Measurements from ENCODE around the gene RPL38.

The RPL38 gene

DNA sequence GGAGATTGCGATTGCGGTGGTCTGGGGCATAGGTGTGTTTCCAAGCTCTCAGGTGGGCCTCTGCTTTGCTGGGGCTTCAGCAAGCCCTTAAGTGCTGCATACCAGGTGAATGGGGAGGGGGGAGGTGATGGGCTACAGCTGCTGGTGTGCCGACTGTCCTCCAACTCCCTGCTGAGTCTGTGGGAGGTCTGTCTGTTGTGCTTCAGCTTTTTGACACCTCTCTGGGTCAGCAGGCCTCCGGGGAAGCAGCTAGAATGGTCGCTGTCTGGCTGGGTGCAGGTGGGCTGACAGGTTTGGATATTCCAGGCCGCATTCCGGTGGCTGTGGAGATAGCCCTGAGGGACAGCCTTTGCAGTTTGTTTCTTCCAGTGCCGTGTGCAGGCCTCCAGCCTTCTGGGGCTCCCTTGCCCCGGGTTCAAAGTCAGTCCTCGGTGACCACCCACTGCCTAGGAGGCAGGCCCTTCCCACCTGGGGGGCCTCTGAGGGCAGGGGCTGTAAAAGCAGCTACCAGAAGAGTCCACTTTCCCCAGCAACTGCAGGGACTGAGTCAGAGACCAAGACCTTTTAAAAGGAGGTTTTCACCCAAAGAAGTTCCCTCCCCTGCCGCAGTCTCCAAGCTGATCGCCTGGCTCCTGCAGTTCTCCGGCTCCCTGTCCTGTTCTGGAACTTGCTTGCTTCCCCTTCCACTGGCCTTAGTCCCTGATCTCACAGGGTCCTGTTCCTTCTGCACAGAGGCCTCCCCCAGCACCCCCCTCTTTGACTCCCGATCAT lies 7.8 kb downstream of the RPL38 start:
- ATAC-seq (peak; percentile 7), DNase-seq (peak; percentile 43)

DNA sequence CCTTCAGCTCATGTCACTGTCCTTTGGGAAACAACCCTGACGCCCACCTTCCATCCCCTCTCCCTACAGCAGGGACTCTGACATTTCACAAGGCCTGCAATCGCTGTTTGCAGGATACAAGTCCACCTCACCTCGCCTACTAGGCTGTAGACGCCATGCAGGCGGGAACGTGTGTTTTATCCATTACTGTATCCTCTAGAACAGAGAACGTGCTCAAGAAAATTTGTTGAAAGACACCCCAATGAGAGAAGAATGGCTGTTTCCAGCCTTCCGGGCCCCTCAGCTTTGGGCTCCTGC lies 8.4 kb downstream of the RPL38 start:
- ATAC-seq (no peak), DNase-seq (peak; percentile 33)

DNA sequence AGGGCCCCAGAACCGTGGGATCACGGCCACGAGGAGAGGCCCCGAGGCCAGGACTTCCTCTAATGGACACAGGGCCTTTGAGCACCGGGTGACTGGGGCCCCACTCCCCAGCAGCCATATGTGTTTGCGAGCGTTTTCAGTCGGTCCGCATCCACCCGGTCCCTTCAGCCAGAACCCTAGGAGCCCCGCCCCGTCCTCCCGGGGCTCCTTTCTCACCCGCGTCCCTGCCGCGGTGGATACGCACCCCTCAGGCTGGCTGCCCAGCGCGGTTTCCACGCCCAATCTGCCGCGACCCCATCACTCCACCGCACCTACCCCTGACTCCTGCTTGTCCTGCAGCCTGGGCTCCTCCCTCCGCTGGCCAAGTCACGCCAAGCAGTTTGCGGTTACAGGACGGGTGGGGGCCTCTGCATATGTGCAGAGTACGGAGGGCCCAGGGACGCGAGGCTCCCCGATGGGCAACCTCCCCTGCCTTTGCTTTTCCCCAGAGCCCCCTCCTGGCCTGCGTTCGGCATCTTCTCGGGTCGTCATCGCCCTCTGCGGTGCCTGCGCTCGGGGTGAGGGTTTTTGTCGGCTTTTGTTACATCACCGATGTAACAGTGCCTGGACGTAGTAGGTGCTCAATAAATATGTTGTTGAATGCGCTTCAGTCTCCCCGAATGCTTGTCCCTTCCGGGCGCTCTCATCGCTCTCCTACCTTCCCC lies 8.9 kb downstream of the RPL38 start:
- ATAC-seq = no peak

DNA sequence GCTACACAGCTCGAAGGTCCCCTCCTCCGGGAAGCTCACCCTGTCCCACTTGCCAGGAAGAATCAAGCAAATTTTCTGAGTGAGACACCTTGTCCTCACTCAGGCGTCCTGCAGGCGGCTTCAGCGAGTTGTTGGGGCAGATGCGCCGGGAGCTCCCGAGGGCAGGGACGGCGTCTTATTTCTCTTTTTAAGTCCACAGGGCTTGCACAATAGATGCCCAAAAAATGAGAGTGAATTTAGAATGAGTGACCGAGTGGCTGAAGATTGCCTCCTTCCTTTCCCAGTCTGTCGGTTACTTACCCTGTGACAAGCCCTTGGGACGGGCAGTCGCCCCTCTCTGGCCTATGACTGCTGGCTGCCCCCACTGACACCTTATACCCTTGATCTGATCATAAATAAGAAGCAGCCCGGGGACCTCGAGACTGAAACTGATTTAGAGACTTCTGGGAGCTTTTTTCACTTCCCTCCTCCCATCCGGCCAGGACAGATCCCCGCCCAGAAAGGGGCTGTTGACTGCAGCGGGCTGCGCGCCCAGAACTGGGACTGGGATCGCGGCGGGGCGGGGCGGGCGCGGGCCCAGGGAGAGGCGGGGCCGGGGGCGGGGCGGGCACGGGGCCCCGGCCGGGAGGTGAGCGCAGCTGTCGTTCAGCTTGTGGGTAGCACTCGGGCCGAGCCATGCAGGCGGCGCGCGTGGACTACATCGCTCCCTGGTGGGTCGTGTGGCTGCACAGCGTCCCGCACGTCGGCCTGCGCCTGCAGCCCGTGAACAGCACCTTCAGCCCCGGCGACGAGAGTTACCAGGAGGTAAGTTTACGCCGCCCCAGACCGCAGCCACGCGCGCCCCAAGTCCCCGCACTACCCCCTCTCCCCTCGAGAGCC lies 9.7 kb downstream of the RPL38 start, which contains the start of gene TTYH2:
TSS of gene TTYH2 (plus strand) at position 659 of the 879 bp plus-strand sequence. CDS start at position 676, 17 bp downstream.
- DNase-seq (peak; percentile 83), ATAC-seq (peak; percentile 66)

More for the DNA sequence above, 8.9 kb downstream of the RPL38 start:
- DNase-seq = peak; percentile 39

DNA sequence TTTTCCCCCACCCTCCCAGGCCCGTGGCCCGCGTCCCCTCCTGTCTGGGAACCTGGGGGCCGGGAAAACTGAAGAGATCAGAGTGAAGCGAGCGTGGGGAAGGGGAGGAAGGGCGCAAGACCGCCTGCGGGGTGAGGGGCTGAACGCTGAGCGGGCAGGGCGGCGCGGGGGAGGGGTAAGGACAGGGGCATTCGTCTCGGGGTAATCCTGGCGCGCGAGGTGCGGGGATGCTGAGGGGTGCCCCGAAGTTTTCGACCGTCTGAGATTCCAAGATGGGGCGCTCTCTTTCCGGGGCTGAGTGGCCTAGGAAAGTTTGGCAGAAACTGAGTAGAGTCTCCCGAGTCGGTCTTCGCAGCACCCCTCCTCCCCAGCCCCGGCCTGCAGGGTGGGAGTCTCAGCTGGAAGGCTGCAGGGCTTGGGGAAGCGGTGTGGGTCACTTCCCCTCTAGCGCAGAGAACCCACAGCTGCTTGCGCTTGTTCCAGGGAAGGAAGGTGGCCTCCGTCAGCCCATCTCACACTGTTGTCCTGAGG lies 10.4 kb downstream of the RPL38 start:
- DNase-seq = peak; percentile 36

DNA sequence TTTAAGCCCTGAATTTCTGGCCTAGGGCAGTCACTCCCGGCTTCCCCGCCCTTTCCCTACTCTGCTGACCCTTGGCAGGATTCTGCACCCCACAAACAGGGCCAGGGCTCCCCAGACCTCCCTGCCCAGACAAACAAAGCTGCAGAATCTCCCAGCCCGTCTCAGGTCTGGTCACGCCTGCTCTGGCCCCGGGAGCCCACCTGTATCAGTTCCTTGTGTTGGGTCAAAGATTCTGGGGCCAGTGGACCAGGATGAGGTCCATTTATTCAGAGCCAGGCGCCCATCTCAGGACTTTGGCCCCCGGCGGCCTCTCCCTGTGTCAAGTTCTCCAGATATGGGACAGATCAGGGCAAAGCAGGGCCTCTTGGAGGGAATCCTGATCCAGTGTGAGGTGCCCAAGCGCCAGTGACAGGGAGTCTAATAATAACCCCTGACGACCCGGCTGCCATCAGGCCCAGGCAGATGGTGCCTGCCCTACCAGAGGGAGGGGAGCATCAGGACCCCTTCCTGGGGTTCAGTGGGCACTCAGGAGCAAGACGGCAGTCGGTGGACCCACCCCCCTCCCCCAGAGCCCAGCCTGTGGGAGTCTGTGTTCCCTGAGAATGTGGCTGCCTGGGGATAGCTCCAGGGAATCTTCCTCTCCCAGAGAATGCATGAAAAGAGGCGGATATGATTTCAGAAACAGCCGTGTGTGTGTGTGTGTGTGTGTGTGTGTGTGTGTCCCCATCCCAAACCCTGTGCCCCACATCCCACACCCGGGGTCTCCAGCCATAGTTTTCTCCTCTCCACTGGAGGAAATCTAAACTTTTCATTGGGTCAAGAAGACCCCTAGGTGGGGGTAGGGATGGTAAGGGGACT lies 11.2 kb downstream of the RPL38 start:
- ATAC-seq (no peak), DNase-seq (no peak)

More for the DNA sequence above, 10.4 kb downstream of the RPL38 start:
- no peak for ATAC-seq

DNA sequence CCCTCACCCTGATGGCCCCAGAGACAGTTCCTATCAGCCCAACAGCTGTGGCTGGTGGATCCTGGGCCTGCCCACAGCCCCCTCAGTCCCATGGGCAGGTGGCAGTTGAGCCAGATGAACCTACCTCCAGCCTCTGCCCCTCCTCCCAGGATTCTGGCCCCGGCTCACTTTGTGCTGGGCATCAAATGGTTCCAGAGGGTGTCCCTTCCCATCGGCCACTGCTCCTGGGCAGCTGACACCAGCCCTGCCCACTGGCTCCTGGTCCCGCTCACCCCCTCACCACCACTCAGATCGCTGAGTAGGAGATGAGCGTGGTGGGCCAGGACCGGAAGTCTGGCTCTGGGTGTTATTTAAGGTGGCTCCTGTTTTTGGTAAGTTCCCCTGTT lies 11.9 kb downstream of the RPL38 start:
- ATAC-seq (no peak), DNase-seq (no peak)

DNA sequence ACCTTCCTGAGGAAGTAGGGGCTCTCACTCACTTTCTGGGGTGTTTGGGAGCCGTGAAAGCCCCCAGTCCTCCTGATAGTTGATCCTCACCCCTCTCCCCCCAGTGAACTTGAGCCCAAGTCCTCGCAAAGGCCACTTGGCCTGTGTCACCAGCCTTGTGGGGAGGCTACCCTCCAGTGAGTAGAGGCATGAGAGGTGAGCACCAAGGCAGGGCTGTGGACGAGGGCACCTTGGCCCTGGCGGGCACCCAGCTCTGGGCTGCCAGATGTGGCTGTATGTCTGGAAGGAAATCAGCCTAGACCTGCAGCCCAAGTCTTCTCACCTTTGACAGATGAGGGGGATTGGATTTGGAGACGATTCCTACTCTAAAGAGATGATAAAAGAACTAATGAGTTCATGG lies 13.0 kb downstream of the RPL38 start:
- ATAC-seq = no peak
- no peak for DNase-seq

DNA sequence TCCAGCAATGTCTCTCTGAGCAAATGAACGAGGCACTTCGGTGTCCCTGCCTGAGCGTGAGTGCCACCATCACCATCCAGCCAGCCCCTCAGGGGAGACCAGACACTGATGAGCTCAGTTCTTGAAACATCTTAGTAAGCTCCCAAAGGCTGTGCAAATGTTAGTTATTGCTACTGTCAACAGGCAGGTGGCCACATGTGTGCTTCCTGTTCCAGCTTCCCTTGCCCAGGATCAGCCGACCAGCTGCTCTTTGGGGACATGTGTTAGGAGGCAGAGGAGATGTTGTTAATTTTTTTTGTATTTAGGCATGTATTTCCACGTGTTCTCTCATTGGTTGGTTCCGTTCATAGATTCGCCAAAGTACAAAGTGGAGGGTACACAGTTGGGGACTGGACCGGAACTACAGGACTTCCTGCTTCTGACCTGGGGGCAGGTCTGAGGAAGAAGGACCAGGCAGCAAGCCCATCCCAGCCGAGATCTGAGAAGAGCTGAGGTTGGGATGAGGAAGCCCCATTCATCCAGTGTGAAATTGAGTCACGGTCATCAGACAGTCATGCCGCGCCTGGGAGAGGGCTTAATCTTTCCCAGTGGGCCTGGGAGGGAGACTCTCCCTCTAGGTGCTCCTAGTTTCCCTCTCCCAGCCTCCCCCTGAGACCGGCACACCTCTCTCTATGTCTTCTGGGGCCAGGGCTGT lies 13.7 kb downstream of the RPL38 start:
- DNase-seq (no peak), ATAC-seq (no peak)

DNA sequence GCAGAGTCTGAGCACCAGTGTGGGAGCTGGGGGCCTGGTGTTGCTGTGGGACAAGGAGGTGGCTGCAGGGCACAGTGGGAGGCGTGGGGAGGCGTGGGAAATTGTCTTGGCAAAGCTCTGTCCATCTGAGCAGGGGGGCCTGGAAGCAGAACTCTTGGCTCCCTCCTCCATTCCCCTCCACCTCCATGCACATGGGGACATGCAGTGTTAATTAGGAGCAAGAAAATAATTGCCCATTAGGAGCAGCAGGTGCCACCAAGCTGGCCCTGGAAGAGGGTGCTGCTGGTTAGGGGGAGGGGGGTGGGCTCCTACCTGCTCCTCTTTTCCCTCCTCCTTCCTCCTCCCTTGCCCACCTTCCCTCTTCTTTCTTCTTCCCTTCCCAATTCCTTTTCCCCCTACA lies 14.4 kb downstream of the RPL38 start:
- no peak for ATAC-seq
- no peak for DNase-seq

DNA sequence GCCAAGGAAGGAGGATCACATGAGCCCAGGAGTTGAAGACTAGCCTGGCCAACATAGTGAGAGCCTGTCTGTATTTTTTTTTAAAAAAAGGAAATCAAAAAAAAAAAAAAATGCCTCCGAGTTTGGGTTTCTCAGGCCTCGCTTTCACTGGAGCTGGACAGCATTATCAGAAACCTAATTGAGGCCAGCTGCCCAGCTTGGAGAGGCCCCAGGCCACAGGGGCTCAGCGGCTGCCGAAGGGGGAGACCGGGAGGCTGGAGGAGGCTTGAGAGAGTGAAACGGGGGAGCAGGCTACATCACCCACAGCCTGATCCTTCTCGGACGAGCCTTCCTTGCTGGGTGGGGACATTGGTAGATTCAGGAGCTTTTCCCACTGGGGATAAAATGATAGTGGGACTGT lies 15.0 kb downstream of the RPL38 start:
- ATAC-seq = no peak
- no peak for DNase-seq

DNA sequence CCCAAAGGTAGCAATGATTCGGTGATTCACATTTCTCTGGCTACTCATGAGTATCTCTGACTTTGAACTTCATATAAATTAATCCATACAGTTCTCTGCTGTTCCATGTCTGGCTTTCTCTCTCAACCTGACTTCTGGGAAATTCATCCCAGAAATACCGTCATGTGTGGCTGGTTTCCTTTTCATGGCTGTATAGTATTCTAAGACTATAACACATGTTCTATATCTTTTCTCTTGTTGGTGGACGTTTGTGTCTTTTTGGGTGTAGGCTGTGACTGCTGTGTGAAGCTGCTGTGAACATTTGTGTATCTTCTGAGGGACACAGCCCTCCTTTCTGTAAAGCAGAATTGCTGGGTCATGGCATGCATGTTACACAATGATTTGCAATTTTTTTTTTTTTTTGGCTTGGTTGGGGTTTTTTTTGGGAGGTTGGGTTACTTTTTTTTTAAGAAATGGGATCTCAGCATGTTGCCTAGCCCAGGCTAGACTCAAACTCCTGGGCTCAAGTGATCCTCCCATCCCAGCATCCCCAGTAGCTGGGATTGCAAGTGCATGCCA lies 16.2 kb downstream of the RPL38 start:
- DNase-seq (no peak), ATAC-seq (no peak)

DNA sequence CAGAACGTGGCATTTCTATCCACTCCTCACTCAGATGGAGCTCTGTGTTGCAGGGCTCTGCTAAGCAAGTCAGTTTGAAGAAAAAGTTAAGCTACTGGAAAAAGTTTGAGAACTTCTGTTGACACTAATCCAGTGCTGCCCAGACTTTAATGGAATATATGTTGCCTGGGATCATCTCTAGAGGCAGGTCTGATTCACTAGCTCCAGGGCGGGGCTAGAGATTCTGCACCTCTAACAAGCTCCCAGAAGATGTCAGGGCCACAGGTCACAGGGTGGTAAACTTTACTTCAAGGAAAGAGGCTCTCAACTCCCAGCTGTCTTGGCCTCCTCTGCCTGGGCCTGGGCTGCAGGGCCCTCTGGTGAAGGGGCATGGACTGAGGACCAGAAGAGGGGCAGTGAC lies 16.7 kb downstream of the RPL38 start:
- DNase-seq (no peak), ATAC-seq (no peak)

DNA sequence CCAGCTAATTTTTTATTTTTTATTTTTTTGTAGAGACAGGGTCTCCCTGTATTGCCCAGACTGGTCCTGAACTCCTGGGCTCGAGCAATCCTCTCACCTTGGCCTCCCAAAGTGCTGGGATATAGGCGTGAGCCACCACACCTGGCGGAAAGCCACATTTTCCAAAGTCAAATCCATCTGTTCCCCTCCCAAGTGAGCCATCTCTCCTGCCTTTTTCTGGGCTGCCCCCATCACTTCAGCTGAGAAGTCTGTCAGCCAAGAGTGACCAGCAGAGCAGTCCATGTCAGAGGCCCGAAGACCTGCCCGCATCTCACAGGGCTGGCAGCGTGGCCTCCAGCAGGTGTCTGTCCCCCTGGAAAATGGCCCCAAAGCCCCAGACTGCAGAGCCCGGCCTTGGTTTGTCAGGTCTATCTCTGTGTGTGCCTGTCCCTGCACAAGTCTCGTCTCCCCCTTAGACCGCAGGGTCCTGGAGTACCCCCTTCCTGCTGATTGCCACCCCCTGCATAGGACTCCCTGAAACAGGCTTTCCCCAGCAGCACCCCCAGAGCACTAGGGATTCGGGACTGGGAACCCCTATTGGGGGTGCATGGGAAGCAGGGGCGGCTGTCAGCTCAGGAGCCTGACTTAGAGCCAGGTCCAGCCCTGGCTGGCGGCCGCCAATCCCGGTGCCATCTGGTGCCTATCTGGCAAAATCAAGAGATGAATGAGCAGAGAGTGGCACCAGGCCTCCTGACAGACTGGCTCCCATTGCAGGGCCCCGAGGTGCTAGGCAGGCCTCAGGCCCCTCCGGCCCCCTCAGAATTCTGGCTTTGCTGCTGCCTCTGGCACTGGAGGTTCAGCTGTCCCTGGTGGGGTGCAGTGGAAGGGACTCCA lies 17.7 kb downstream of the RPL38 start:
- DNase-seq = no peak
- no peak for ATAC-seq

DNA sequence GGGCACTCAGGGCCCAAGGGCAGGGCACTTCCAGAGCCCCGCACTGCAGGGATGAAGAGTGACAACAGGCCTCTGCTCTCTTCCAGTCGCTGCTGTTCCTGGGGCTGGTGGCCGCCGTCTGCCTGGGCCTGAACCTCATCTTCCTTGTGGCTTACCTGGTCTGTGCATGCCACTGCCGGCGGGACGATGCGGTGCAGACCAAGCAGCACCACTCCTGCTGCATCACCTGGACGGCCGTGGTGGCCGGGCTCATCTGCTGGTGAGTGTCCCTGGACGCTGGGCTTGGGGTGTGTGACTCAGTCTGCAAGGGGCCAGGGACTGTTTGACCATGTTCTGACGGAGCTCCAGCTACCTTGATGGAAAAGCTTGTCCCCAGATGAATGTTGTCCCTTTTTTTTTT lies 18.9 kb downstream of the RPL38 start:
- no peak for ATAC-seq
- no peak for DNase-seq

DNA sequence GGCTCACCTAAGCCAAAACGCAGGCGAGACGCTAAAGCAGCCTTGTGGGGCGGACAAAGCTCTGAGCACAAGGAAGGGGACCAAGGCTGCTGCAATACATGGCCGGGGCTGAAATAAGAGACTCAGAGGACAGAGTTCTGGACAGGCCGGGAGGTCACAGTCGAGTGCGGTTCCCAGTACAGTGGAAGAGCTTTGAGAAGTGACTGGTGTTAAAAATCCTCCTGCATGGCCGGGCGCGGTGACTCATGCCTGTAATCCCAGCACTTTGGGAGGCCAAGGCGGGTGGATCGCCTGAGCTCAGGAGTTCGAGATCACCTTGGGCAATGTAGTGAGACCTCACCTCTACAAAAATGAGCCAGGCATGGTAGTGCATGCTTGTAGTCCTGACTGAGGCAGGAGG lies 20.4 kb downstream of the RPL38 start:
- no peak for ATAC-seq
- DNase-seq = no peak

DNA sequence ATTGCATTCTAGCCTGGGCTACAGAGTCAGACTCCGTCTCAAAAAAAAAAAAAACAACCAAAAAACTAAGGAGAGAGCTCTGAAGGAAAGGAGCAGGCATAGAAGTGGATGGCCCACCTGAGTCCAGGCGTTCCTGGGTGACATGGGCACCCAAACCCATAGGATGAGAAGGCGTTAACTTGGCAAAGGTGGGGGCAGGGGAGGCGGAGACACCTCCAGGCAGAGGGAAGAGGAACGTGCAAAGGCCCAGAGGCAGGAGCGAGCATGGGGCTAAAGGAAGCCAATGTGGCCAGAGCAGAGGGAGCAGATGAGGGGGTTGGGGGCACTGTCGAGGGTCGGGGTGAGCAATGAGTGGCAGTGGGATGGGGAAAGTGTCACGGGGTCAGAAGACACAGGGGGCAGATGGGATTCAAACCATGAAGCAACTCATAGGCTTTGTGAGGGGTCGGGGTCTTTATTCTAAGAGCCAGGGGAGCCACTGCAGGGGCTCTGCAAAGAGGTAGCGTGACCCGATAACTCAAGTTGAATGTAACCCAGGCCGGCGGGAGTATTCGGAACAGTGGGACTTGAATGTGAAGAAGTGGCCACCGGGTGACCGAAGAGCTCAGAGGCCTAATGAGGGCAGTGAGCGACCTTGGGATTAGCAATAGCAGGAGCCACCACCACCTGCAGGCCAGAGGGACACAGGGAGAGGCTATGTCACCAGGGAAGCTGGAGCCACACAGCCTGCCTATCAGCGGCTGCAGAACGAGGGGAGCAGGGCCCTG lies 21.7 kb downstream of the RPL38 start:
- DNase-seq (no peak), ATAC-seq (no peak)

DNA sequence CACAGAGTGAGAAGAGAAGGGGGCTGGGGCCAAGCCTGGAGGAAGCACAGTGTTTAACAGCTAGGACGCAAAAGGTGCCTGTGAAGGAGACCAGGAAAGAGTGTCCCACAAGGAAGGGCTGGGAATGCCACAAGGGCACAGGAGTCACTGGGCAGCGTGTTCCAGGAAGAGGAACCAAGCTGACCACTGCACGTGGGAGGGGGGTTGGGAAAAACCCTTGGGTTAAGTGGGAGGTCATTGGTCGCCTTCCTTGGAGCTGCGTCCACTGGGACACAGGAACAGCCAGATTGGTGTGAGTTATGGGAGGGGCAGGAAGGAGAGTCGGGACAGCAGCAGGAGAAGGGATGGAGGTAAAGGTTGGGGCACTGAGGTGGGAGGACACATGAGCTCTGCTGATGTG lies 22.8 kb downstream of the RPL38 start:
- DNase-seq (no peak), ATAC-seq (no peak)
